Stimulated activated effector memory CD8-positive, alpha-beta T cell treated with anti-CD3 and anti-CD28 coated beads, Interleukin-12 subunit alpha, Interleukin-12 subunit beta, amount 100 ng/mL, for 72 hours (primary cell): ENCODE data around the gene SELENOI.
"Not testable (repeated sequence)": the region's sequence is repeated elsewhere in the genome, so short reads cannot be mapped to it uniquely, and the experiment has no call there.

ENCODE experiments used
- ATAC-seq: fragments of 150-1000 bp; cut with Tn5 transposase; 2 replicates; pipeline ENCODE4 v1.10.0; 2021
- DNase-seq, 2 donors: peaks; one replicate each; pipeline ENCODE4 v3.0.0; 2021 to 2022; ENCODE audit warnings: low spot score in 2 of 2
- H3K27ac Mint-ChIP-seq: one replicate; pipeline ENCODE4 v1.8.0; 2022; ENCODE audit warnings: mild to moderate bottlenecking, mixed read lengths
- H3K36me3 Mint-ChIP-seq: one replicate; pipeline ENCODE4 v1.8.0; 2022; ENCODE audit warnings: mild to moderate bottlenecking, mixed read lengths
- H3K4me1 Mint-ChIP-seq: one replicate; pipeline ENCODE4 v1.8.0; 2022; ENCODE audit warnings: mixed read lengths
- H3K4me3 Mint-ChIP-seq: one replicate; pipeline ENCODE4 v1.8.0; 2022; ENCODE audit warnings: mild to moderate bottlenecking, mixed read lengths
- H3K9me3 Mint-ChIP-seq: one replicate; pipeline ENCODE4 v1.8.0; 2022; ENCODE audit warnings: mixed read lengths

Gene SELENOI

GRCh38 chr2:26317377-26318105, 28.4 kb upstream of the SELENOI start:
- ATAC-seq, result no peak
- H3K36me3 Mint-ChIP-seq, result no peaks in the 10 kb centered on the region

GRCh38 chr2:26318950-26319349, 27.0 kb upstream of the SELENOI start:
- H3K27ac Mint-ChIP-seq, result no peak overlapping the region

More at GRCh38 chr2:26317377-26318105, 28.4 kb upstream of the SELENOI start:
- no peaks in the 10 kb centered on the region for H3K9me3 Mint-ChIP-seq
- no peak overlapping the region for H3K4me3 Mint-ChIP-seq
- no peak overlapping the region for H3K27ac Mint-ChIP-seq
- no peak for DNase-seq
- peaks cover 6% of the 10 kb centered on the region for H3K4me1 Mint-ChIP-seq

GRCh38 chr2:26324479-26324878, 21.5 kb upstream of the SELENOI start:
- H3K36me3 Mint-ChIP-seq, H3K4me1 Mint-ChIP-seq, H3K4me3 Mint-ChIP-seq, H3K27ac Mint-ChIP-seq, DNase-seq, ATAC-seq, H3K9me3 Mint-ChIP-seq: not testable (repeated sequence)

More at GRCh38 chr2:26318950-26319349, 27.0 kb upstream of the SELENOI start:
- no peak for DNase-seq
- ATAC-seq, result no peak
- no peak overlapping the region for H3K4me3 Mint-ChIP-seq
- H3K4me1 Mint-ChIP-seq, result peaks cover 6% of the 10 kb centered on the region
- H3K9me3 Mint-ChIP-seq, result no peaks in the 10 kb centered on the region
- H3K36me3 Mint-ChIP-seq, result no peaks in the 10 kb centered on the region

GRCh38 chr2:26324903-26325302, 21.0 kb upstream of the SELENOI start:
- H3K9me3 Mint-ChIP-seq, result no peaks in the 10 kb centered on the region
- H3K4me3 Mint-ChIP-seq, result no peak overlapping the region
- ATAC-seq (no peak), DNase-seq (no peak)
- H3K4me1 Mint-ChIP-seq, result peaks cover 8% of the 10 kb centered on the region
- H3K27ac Mint-ChIP-seq, result no peak overlapping the region
- no peaks in the 10 kb centered on the region for H3K36me3 Mint-ChIP-seq

GRCh38 chr2:26325851-26326250, 20.1 kb upstream of the SELENOI start:
- no peak overlapping the region for H3K4me3 Mint-ChIP-seq
- H3K27ac Mint-ChIP-seq, result peak overlapping the region; percentile 12
- DNase-seq (no peak), ATAC-seq (no peak)
- peaks cover 14% of the 10 kb centered on the region for H3K4me1 Mint-ChIP-seq
- H3K9me3 Mint-ChIP-seq, result no peaks in the 10 kb centered on the region
- no peaks in the 10 kb centered on the region for H3K36me3 Mint-ChIP-seq

- H3K27ac Mint-ChIP-seq, result no peak overlapping the region
- DNase-seq, result no peak
- no peak overlapping the region for H3K4me3 Mint-ChIP-seq
- H3K4me1 Mint-ChIP-seq, result peaks cover 14% of the 10 kb centered on the region
- ATAC-seq, result peak; percentile 71
- H3K36me3 Mint-ChIP-seq, result no peaks in the 10 kb centered on the region
- H3K9me3 Mint-ChIP-seq, result no peaks in the 10 kb centered on the region
Observed at GRCh38 chr2:26326514-26326913, 19.4 kb upstream of the SELENOI start.

- peaks cover 14% of the 10 kb centered on the region for H3K4me1 Mint-ChIP-seq
- ATAC-seq (no peak), DNase-seq (no peak)
- H3K9me3 Mint-ChIP-seq, result no peaks in the 10 kb centered on the region
- H3K4me3 Mint-ChIP-seq, result no peak overlapping the region
- H3K36me3 Mint-ChIP-seq, result no peaks in the 10 kb centered on the region
- no peak overlapping the region for H3K27ac Mint-ChIP-seq
Observed at GRCh38 chr2:26327291-26328272, 18.4 kb upstream of the SELENOI start.

- not testable (repeated sequence) for H3K36me3 Mint-ChIP-seq, DNase-seq, H3K9me3 Mint-ChIP-seq, H3K27ac Mint-ChIP-seq, ATAC-seq, H3K4me3 Mint-ChIP-seq
- H3K4me1 Mint-ChIP-seq, result peaks cover 14% of the 10 kb centered on the region
Observed at GRCh38 chr2:26329083-26329482, 16.9 kb upstream of the SELENOI start.

GRCh38 chr2:26330114-26330549, 15.8 kb upstream of the SELENOI start:
- DNase-seq, result peak; percentile 63 to 90
- H3K4me3 Mint-ChIP-seq, result no peak overlapping the region
- no peaks in the 10 kb centered on the region for H3K9me3 Mint-ChIP-seq
- ATAC-seq, result peak; percentile 95
- H3K4me1 Mint-ChIP-seq, result peaks cover 14% of the 10 kb centered on the region
- H3K27ac Mint-ChIP-seq, result no peak overlapping the region
- no peaks in the 10 kb centered on the region for H3K36me3 Mint-ChIP-seq

GRCh38 chr2:26330604-26331003, 15.3 kb upstream of the SELENOI start:
- Mint-ChIP-seq H3K9me3 (no peaks in the 10 kb centered on the region), H3K4me1 (peaks cover 14% of the 10 kb centered on the region), H3K36me3 (no peaks in the 10 kb centered on the region), H3K27ac (no peak overlapping the region), H3K4me3 (no peak overlapping the region)
- DNase-seq, result no peak
- no peak for ATAC-seq

- H3K27ac Mint-ChIP-seq, DNase-seq, ATAC-seq, H3K4me3 Mint-ChIP-seq, H3K4me1 Mint-ChIP-seq, H3K36me3 Mint-ChIP-seq, H3K9me3 Mint-ChIP-seq: not testable (repeated sequence)
Observed at GRCh38 chr2:26331321-26331720, 14.6 kb upstream of the SELENOI start.

- no peak for ATAC-seq
- H3K9me3 Mint-ChIP-seq, result no peaks in the 10 kb centered on the region
- peaks cover 9% of the 10 kb centered on the region for H3K4me1 Mint-ChIP-seq
- no peak for DNase-seq
- no peak overlapping the region for H3K4me3 Mint-ChIP-seq
- no peaks in the 10 kb centered on the region for H3K36me3 Mint-ChIP-seq
- peak overlapping the region; percentile 11 for H3K27ac Mint-ChIP-seq
Observed at GRCh38 chr2:26333293-26333692, 12.7 kb upstream of the SELENOI start.

- DNase-seq (no peak), ATAC-seq (no peak)
- no peaks in the 10 kb centered on the region for H3K36me3 Mint-ChIP-seq
- H3K4me1 Mint-ChIP-seq, result peaks cover 3% of the 10 kb centered on the region
- H3K27ac Mint-ChIP-seq, result no peak overlapping the region
- no peaks in the 10 kb centered on the region for H3K9me3 Mint-ChIP-seq
- H3K4me3 Mint-ChIP-seq, result no peak overlapping the region
Observed at GRCh38 chr2:26335231-26335630, 10.7 kb upstream of the SELENOI start.

GRCh38 chr2:26336719-26337118, 9.2 kb upstream of the SELENOI start:
- ATAC-seq (no peak), DNase-seq (no peak)
- no peak overlapping the region for H3K27ac Mint-ChIP-seq
- no peaks in the 10 kb centered on the region for H3K36me3 Mint-ChIP-seq
- H3K9me3 Mint-ChIP-seq, result no peaks in the 10 kb centered on the region
- no peak overlapping the region for H3K4me3 Mint-ChIP-seq
- no peaks in the 10 kb centered on the region for H3K4me1 Mint-ChIP-seq

GRCh38 chr2:26337298-26337697, 8.6 kb upstream of the SELENOI start:
- no peak for ATAC-seq

More at GRCh38 chr2:26337298-26337697, 8.6 kb upstream of the SELENOI start:
- H3K4me3 Mint-ChIP-seq, result no peak overlapping the region
- DNase-seq, result no peak
- no peaks in the 10 kb centered on the region for H3K36me3 Mint-ChIP-seq
- H3K9me3 Mint-ChIP-seq, result no peaks in the 10 kb centered on the region
- no peaks in the 10 kb centered on the region for H3K4me1 Mint-ChIP-seq
- H3K27ac Mint-ChIP-seq, result no peak overlapping the region
